Measurements from ENCODE around the gene ADGRA1. TPM values are rescaled to one million over a fixed set of nuclear protein-coding genes. Genes with fewer than 3 reads are reported as not detected.

Gene ADGRA1
- polyA plus RNA-seq, 2 of the 4 experiments (the other 2 are of a cell fraction) = not detected

DNA sequence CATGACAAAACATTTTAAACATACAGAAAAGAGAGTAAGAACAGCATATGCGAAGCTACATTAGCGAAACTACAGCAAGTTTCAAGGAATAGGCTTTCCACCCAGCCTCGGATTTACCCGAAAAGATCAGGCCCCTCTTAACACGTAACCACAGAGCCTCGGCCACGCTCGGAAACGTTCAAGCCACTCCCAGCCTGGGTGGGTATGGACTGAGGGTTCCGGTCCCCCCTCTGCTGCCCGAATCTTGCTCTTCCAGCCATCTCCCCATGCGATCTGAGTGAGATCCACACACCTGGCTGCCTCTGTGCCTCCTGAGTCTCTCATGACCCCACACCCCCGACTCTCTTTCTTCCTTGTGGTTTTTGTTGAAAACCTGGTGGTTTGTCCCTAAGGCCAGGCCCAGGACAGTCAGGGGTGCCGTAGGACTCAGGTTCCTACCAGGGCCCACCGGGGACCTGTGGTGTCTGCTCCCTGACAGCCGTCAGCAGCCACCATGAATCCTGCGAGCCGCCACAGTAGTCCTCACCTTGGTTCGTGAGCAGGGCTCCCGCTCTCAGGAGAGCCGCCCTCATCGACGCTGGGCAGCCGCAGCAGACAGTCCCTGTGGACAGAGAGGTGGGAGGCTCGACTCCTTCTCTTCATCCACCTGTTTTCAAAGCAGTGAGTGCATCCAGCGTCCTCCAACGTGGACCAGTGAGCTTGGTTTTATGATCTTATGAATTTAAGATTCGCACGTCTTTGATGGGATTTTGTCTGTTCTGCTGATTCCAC lies 90.8 kb downstream of the ADGRA1 start:
- Histone ChIP-seq H3K4me3 (no peak overlapping the region), H3K27ac (no peak overlapping the region), H3K9me3 (0 out of 3 replicates have a peak, but pooled peaks cover 6% of the 10 kb centered on the region), H3K4me2 (no peak overlapping the region), H3K4me1 (no peaks in the 10 kb centered on the region)
- WGBS (ENCODE audit: missing lambda C conversion rate) = 69% methylated on average over 25 of the region's 29 CpGs
- FAIRE-seq = no peak
- POLR2A ChIA-PET = no interaction called here
- CTCF ChIA-PET = no interaction called here
- TF ChIP-seq NFE2L2 (conservative IDR thresholded peaks at IDR 0.05; ENCODE audit: low read length) = no peak
- no peak for TF ChIP-seq CBX2 (IDR thresholded peaks at IDR 0.05; ENCODE audit: borderline replicate concordance, low read depth)
- no peak for TF ChIP-seq SREBF2 (IDR thresholded peaks at IDR 0.05)
- no peak for TF ChIP-seq RFX5 (IDR thresholded peaks at IDR 0.05)
- no peak for TF ChIP-seq PHF8 (IDR thresholded peaks at IDR 0.05; ENCODE audit: borderline replicate concordance, low read depth)
- no peak for TF ChIP-seq ZC3H11A (IDR thresholded peaks at IDR 0.05)
- no peak for TF ChIP-seq KDM5A (IDR thresholded peaks at IDR 0.05)
- TF ChIP-seq MAZ (IDR thresholded peaks at IDR 0.05; ENCODE audit: borderline replicate concordance, low read depth, low read length) = no peak
- TF ChIP-seq RARB (CRISPR knock-in tag; IDR thresholded peaks at IDR 0.05) = no peak
- TF ChIP-seq, protein P1, sequence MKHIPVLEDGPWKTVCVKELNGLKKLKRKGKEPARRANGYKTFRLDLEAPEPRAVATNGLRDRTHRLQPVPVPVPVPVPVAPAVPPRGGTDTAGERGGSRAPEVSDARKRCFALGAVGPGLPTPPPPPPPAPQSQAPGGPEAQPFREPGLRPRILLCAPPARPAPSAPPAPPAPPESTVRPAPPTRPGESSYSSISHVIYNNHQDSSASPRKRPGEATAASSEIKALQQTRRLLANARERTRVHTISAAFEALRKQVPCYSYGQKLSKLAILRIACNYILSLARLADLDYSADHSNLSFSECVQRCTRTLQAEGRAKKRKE (CRISPR knock-in tag; IDR thresholded peaks at IDR 0.05; ENCODE audit: low read depth) = no peak
- no peak for TF ChIP-seq TFCP2L1 (CRISPR knock-in tag; IDR thresholded peaks at IDR 0.05)
- TF ChIP-seq, protein P2, sequence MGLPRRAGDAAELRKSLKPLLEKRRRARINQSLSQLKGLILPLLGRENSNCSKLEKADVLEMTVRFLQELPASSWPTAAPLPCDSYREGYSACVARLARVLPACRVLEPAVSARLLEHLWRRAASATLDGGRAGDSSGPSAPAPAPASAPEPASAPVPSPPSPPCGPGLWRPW (IDR thresholded peaks at IDR 0.05) = no peak
- TF ChIP-seq SMC3 (IDR thresholded peaks at IDR 0.05) = no peak
- TF ChIP-seq, protein P3, sequence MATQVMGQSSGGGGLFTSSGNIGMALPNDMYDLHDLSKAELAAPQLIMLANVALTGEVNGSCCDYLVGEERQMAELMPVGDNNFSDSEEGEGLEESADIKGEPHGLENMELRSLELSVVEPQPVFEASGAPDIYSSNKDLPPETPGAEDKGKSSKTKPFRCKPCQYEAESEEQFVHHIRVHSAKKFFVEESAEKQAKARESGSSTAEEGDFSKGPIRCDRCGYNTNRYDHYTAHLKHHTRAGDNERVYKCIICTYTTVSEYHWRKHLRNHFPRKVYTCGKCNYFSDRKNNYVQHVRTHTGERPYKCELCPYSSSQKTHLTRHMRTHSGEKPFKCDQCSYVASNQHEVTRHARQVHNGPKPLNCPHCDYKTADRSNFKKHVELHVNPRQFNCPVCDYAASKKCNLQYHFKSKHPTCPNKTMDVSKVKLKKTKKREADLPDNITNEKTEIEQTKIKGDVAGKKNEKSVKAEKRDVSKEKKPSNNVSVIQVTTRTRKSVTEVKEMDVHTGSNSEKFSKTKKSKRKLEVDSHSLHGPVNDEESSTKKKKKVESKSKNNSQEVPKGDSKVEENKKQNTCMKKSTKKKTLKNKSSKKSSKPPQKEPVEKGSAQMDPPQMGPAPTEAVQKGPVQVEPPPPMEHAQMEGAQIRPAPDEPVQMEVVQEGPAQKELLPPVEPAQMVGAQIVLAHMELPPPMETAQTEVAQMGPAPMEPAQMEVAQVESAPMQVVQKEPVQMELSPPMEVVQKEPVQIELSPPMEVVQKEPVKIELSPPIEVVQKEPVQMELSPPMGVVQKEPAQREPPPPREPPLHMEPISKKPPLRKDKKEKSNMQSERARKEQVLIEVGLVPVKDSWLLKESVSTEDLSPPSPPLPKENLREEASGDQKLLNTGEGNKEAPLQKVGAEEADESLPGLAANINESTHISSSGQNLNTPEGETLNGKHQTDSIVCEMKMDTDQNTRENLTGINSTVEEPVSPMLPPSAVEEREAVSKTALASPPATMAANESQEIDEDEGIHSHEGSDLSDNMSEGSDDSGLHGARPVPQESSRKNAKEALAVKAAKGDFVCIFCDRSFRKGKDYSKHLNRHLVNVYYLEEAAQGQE (IDR thresholded peaks at IDR 0.05) = no peak
- ATAC-seq = no peak
- no peak for DNase-seq (ENCODE audit: low read depth in 1 of 2, low spot score in 1 of 2)

DNA sequence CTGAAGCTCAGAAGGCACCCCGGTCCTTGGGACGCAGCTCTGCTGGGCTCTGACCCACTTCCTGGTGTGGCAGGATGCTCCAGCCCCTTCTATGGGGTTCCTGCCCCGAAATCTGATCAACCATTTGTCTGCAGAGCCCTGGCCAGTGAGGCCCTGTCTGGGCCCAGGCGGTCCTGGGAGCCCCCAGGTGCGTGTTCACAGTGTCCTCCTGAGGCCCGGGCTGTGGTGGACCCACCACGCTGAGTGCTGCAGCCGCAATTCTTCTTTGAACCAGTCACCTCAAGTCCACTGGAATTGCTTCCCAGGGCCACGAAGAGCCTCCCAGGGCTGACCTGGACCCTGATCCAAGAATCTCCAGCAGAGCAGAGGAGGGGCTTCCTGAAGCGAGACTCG lies 91.4 kb downstream of the ADGRA1 start:
- no peak for DNase-seq (ENCODE audit: low read depth in 1 of 2, low spot score in 1 of 2)
- H3K4me3 ChIP-seq = no peak overlapping the region
- ChIA-PET CTCF (interaction anchor here (1.2 kb wide), 1 partner anchor 19 kb away, joined by 3 read pairs; no protein-coding TSS in a partner anchor), POLR2A (no interaction called here)
- ATAC-seq = no peak
- no peak overlapping the region for H3K27ac ChIP-seq
- no peaks in the 10 kb centered on the region for H3K4me1 ChIP-seq
- 67% methylated on average over 10 of the region's 11 CpGs for WGBS (ENCODE audit: missing lambda C conversion rate)
- H3K9me3 ChIP-seq = 0 out of 3 replicates have a peak, but pooled peaks cover 6% of the 10 kb centered on the region
- TF ChIP-seq ZSCAN20 (CRISPR knock-in tag; IDR thresholded peaks at IDR 0.05) (no peak), HOXB5 (CRISPR knock-in tag; IDR thresholded peaks at IDR 0.05) (no peak), HOXB13 (CRISPR knock-in tag; IDR thresholded peaks at IDR 0.05; ENCODE audit: low read depth) (no peak), SMC3 (IDR thresholded peaks at IDR 0.05) (no peak), POLR2AphosphoS2 (conservative IDR thresholded peaks at IDR 0.05; ENCODE audit: low read length) (no peak), RARB (CRISPR knock-in tag; IDR thresholded peaks at IDR 0.05) (no peak), RCOR1 (IDR thresholded peaks at IDR 0.05; ENCODE audit: low read depth, low read length) (no peak), HEYL (CRISPR knock-in tag; IDR thresholded peaks at IDR 0.05) (no peak), EHF (CRISPR knock-in tag; IDR thresholded peaks at IDR 0.05) (no peak), NFE2L2 (conservative IDR thresholded peaks at IDR 0.05; ENCODE audit: low read length) (no peak)
- TF ChIP-seq, protein P1 (CRISPR knock-in tag; IDR thresholded peaks at IDR 0.05; ENCODE audit: low read depth) = no peak
- TF ChIP-seq, protein P4, sequence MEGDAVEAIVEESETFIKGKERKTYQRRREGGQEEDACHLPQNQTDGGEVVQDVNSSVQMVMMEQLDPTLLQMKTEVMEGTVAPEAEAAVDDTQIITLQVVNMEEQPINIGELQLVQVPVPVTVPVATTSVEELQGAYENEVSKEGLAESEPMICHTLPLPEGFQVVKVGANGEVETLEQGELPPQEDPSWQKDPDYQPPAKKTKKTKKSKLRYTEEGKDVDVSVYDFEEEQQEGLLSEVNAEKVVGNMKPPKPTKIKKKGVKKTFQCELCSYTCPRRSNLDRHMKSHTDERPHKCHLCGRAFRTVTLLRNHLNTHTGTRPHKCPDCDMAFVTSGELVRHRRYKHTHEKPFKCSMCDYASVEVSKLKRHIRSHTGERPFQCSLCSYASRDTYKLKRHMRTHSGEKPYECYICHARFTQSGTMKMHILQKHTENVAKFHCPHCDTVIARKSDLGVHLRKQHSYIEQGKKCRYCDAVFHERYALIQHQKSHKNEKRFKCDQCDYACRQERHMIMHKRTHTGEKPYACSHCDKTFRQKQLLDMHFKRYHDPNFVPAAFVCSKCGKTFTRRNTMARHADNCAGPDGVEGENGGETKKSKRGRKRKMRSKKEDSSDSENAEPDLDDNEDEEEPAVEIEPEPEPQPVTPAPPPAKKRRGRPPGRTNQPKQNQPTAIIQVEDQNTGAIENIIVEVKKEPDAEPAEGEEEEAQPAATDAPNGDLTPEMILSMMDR (IDR thresholded peaks at IDR 0.05) = no peak
- TF ChIP-seq, protein P5, sequence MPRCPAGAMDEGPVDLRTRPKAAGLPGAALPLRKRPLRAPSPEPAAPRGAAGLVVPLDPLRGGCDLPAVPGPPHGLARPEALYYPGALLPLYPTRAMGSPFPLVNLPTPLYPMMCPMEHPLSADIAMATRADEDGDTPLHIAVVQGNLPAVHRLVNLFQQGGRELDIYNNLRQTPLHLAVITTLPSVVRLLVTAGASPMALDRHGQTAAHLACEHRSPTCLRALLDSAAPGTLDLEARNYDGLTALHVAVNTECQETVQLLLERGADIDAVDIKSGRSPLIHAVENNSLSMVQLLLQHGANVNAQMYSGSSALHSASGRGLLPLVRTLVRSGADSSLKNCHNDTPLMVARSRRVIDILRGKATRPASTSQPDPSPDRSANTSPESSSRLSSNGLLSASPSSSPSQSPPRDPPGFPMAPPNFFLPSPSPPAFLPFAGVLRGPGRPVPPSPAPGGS (IDR thresholded peaks at IDR 0.05) = no peak
- TF ChIP-seq, protein P6, sequence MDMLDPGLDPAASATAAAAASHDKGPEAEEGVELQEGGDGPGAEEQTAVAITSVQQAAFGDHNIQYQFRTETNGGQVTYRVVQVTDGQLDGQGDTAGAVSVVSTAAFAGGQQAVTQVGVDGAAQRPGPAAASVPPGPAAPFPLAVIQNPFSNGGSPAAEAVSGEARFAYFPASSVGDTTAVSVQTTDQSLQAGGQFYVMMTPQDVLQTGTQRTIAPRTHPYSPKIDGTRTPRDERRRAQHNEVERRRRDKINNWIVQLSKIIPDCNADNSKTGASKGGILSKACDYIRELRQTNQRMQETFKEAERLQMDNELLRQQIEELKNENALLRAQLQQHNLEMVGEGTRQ (IDR thresholded peaks at IDR 0.05) = no peak
- TF ChIP-seq, protein P7, sequence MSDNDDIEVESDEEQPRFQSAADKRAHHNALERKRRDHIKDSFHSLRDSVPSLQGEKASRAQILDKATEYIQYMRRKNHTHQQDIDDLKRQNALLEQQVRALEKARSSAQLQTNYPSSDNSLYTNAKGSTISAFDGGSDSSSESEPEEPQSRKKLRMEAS (IDR thresholded peaks at IDR 0.05) = no peak
- H3K4me2 ChIP-seq = no peak overlapping the region
- no peak for FAIRE-seq
